Loucy (cell line): Measurements from ENCODE around the gene MRPS10.

Experiments used
- H2AFZ ChIP-seq: fragments of 200-600 bp; sonication (generic); 2 replicates; pipeline ENCODE4 v1.6.0; 2016; ENCODE audit warnings: antibody characterized with exemption, mild to moderate bottlenecking, low read length, moderate library complexity
- H3F3A ChIP-seq: fragments of 200-600 bp; 2 replicates; pipeline ENCODE4 v1.6.0; 2016; ENCODE audit warnings: antibody characterized with exemption, low read depth, mild to moderate bottlenecking
- H3K27me3 ChIP-seq: fragments of 200-600 bp; sonication (generic); 2 replicates; pipeline ENCODE4 v1.6.1; 2014; ENCODE audit warnings: low read length, mild to moderate bottlenecking; ENCODE audit not compliant: insufficient read depth, poor library complexity, severe bottlenecking
- H3K36me3 ChIP-seq: fragments of 200-600 bp; sonication (generic); 2 replicates; pipeline ENCODE4 v1.6.1; 2016; ENCODE audit warnings: low read length; ENCODE audit not compliant: insufficient read depth
- H3K4me1 ChIP-seq: fragments of 200-600 bp; sonication (generic); 2 replicates; pipeline ENCODE4 v1.5.1; 2014; ENCODE audit warnings: low read length, mild to moderate bottlenecking; ENCODE audit not compliant: insufficient read depth, poor library complexity, severe bottlenecking
- H3K4me2 ChIP-seq: fragments of 200-600 bp; sonication (generic); 2 replicates; pipeline ENCODE4 v1.6.0; 2014; ENCODE audit warnings: antibody characterized with exemption, low read length, low read depth, mild to moderate bottlenecking; ENCODE audit not compliant: poor library complexity, severe bottlenecking
- H3K4me3 ChIP-seq: fragments of 200-600 bp; sonication (generic); 2 replicates; pipeline ENCODE4 v1.5.1; 2014; ENCODE audit warnings: low read length, mild to moderate bottlenecking, mixed read lengths; ENCODE audit not compliant: poor library complexity, severe bottlenecking
- H3K79me2 ChIP-seq: fragments of 200-600 bp; sonication (generic); 2 replicates; pipeline ENCODE4 v1.6.1; 2014; ENCODE audit warnings: low read length; ENCODE audit not compliant: insufficient read depth
- H3K9ac ChIP-seq: fragments of 200-600 bp; sonication (generic); 2 replicates; pipeline ENCODE4 v1.6.0; 2014; ENCODE audit warnings: mild to moderate bottlenecking, low read depth, low read length, moderate library complexity; ENCODE audit not compliant: poor library complexity, severe bottlenecking
- H3K9me2 ChIP-seq: fragments of 200-600 bp; sonication (generic); replicated peaks from 2 replicates; pipeline ENCODE4 v1.6.1; 2016; ENCODE audit warnings: low read depth, low read length, mixed read lengths
- H3K9me3 ChIP-seq: fragments of 200-600 bp; sonication (generic); 2 replicates; pipeline ENCODE4 v1.6.1; 2014; ENCODE audit warnings: mild to moderate bottlenecking, antibody characterized with exemption, low read length, low read depth; ENCODE audit not compliant: insufficient read depth
- H4K20me1 ChIP-seq: fragments of 200-600 bp; sonication (generic); 2 replicates; pipeline ENCODE4 v1.6.0; 2014; ENCODE audit warnings: antibody characterized with exemption, low read length, mild to moderate bottlenecking; ENCODE audit not compliant: insufficient read depth, poor library complexity, severe bottlenecking
- EZH2phosphoT487 ChIP-seq: fragments of 200-600 bp; IDR thresholded peaks from 2 replicates; pipeline ENCODE4 v1.6.1; 2018; ENCODE audit warnings: antibody characterized with exemption, mild to moderate bottlenecking, moderate library complexity, borderline replicate concordance
- TF ChIP-seq, protein P1 (sequence below): fragments of 200-600 bp; sonication (generic); conservative IDR thresholded peaks from 2 replicates; pipeline ENCODE4 v1.5.1; 2014; ENCODE audit warnings: mild to moderate bottlenecking, antibody characterized with exemption, low read length

MRPS10 gene

DNA sequence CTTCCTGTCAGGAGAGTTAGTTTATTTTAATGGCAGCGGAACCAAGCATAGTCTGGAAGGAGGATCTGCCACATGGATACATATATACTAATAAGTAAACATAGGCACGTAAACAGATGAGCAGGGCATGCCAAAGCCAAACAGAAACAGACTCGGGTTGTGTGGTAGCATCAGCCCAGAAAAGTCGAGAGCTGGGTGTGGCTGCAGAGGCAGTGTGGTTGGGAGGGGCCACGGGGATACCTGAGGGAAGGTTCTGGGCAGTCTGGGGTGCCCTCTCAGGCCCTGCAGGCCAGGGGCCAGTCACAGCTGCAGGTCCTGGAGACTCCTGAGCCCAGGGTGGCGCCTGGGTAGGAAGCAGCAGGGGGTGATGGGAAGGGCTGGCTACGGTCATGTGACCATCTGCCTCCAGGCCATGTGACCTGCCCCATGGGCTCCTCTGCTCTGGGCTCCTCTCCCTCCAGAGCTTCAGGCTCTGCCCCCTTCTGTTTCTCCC, 42.8 kb upstream of the MRPS10 start:
- Histone ChIP-seq H3F3A (no peaks in the 10 kb centered on the region), H3K9ac (no peak overlapping the region), H4K20me1 (no peaks in the 10 kb centered on the region), H2AFZ (no peak overlapping the region), H3K9me3 (no peaks in the 10 kb centered on the region), H3K9me2 (no peaks in the 10 kb centered on the region), H3K4me3 (no peak overlapping the region), H3K4me1 (no peaks in the 10 kb centered on the region), H3K36me3 (peaks cover 29% of the 10 kb centered on the region; the same call in 1 of the 2 replicates), H3K27me3 (no peaks in the 10 kb centered on the region), H3K4me2 (no peak overlapping the region), H3K79me2 (no peaks in the 10 kb centered on the region)
- TF ChIP-seq, protein P1, sequence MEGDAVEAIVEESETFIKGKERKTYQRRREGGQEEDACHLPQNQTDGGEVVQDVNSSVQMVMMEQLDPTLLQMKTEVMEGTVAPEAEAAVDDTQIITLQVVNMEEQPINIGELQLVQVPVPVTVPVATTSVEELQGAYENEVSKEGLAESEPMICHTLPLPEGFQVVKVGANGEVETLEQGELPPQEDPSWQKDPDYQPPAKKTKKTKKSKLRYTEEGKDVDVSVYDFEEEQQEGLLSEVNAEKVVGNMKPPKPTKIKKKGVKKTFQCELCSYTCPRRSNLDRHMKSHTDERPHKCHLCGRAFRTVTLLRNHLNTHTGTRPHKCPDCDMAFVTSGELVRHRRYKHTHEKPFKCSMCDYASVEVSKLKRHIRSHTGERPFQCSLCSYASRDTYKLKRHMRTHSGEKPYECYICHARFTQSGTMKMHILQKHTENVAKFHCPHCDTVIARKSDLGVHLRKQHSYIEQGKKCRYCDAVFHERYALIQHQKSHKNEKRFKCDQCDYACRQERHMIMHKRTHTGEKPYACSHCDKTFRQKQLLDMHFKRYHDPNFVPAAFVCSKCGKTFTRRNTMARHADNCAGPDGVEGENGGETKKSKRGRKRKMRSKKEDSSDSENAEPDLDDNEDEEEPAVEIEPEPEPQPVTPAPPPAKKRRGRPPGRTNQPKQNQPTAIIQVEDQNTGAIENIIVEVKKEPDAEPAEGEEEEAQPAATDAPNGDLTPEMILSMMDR = no peak
- TF ChIP-seq EZH2phosphoT487 = no peak

DNA sequence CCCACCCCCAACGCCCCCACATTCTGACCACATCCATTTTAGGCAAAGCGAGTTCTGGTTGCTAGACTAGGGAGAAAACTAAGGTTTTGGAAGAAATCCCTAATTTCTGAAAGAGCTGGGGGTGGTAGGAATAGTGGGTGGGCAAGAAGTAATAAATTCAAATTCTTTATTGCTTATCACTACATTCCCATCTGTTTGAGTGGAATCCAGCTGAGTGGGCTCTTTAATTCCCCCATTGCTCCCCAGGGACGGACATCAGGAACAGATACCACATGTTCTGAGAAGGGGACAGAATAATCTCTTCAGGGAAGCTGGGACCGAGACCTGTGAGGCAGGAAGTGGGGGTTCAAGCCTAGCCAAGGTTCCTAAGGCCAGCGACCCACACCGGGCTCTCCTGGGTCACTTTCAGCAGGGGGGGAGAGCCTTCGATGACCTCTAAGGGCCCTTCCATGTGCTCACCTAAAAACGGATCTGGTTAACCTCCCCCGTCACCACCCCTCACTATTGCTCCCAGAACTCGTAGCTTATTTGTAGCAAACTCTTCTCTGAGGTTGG, 42.3 kb upstream of the MRPS10 start:
- no peak overlapping the region for H3K4me3 ChIP-seq
- H3K4me1 ChIP-seq = no peaks in the 10 kb centered on the region
- no peaks in the 10 kb centered on the region for H3K9me2 ChIP-seq
- no peak for TF ChIP-seq EZH2phosphoT487
- TF ChIP-seq, protein P1 = no peak
- H3K9ac ChIP-seq = no peak overlapping the region
- no peaks in the 10 kb centered on the region for H3F3A ChIP-seq
- no peak overlapping the region for H2AFZ ChIP-seq
- no peaks in the 10 kb centered on the region for H3K27me3 ChIP-seq
- no peaks in the 10 kb centered on the region for H3K9me3 ChIP-seq
- no peaks in the 10 kb centered on the region for H3K79me2 ChIP-seq
- no peak overlapping the region for H3K4me2 ChIP-seq
- H4K20me1 ChIP-seq = no peaks in the 10 kb centered on the region
- peaks cover 34% of the 10 kb centered on the region; the same call in 1 of the 2 replicates for H3K36me3 ChIP-seq

DNA sequence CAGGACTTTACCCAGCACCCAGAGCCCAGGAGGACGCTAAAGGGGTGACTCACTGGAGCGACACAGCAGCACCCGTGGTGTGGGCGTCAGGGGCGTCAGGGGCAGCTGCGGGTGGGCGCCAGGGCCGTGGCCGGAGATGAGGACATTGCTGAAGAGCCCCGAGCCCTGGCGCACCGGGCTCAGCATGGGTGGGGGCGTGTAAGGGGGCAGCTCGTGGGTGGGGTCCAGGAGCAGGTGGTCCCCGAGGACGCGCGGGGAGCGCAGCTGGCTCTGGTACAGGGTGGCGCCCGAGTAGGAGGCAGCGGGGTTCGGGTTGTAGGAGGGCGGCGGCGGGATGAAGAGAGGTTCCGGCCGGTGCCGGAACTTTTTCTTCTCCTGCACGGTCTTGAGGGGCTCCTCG, 41.6 kb upstream of the MRPS10 start:
- no peaks in the 10 kb centered on the region for H3K27me3 ChIP-seq
- no peaks in the 10 kb centered on the region for H3K4me1 ChIP-seq
- no peaks in the 10 kb centered on the region for H4K20me1 ChIP-seq
- no peaks in the 10 kb centered on the region for H3F3A ChIP-seq
- H3K4me2 ChIP-seq = no peak overlapping the region
- no peaks in the 10 kb centered on the region for H3K9me2 ChIP-seq
- no peak overlapping the region for H3K4me3 ChIP-seq
- H3K9ac ChIP-seq = no peak overlapping the region
- H2AFZ ChIP-seq = no peak overlapping the region
- TF ChIP-seq EZH2phosphoT487 = no peak
- TF ChIP-seq, protein P1 = no peak
- no peaks in the 10 kb centered on the region for H3K9me3 ChIP-seq
- H3K36me3 ChIP-seq = peaks cover 40% of the 10 kb centered on the region; the same call in 1 of the 2 replicates
- no peaks in the 10 kb centered on the region for H3K79me2 ChIP-seq
